ENCODE data around the gene CSF2RB.

GRCh38 chr22:36979016-36979910 lies 65.8 kb downstream of the CSF2RB start:
- no peak for TF ChIP-seq CTCF (IDR thresholded peaks at IDR 0.05)
- TF ChIP-seq POLR2A (IDR thresholded peaks at IDR 0.05) = no peak
